Measurements from ENCODE around the gene SAMD4A.

The SAMD4A gene

GRCh38 chr14:54565785-54566409, 1.0 kb upstream of the SAMD4A start:
- FAIRE-seq = no peak

GRCh38 chr14:54567224-54567638, 303 bp downstream of the SAMD4A start:
- FAIRE-seq = no peak

GRCh38 chr14:54567639-54568561, 972 bp downstream of the SAMD4A start:
- no peak for FAIRE-seq

GRCh38 chr14:54568821-54569595, 2.1 kb downstream of the SAMD4A start:
- no peak for FAIRE-seq

GRCh38 chr14:54570047-54570446, 3.1 kb downstream of the SAMD4A start:
- no peak for FAIRE-seq

GRCh38 chr14:54570631-54571415, 3.9 kb downstream of the SAMD4A start:
- no peak for FAIRE-seq

- no peak for FAIRE-seq
Observed at GRCh38 chr14:54572316-54572715, 5.4 kb downstream of the SAMD4A start.

GRCh38 chr14:54574528-54574927, 7.6 kb downstream of the SAMD4A start:
- FAIRE-seq = no peak

- no peak for FAIRE-seq
Observed at GRCh38 chr14:54577494-54577893, 10.6 kb downstream of the SAMD4A start.

GRCh38 chr14:54577977-54578376, 11.0 kb downstream of the SAMD4A start:
- no peak for FAIRE-seq

- FAIRE-seq = no peak
Observed at GRCh38 chr14:54579621-54580020, 12.7 kb downstream of the SAMD4A start.

GRCh38 chr14:54580933-54581332, 14.0 kb downstream of the SAMD4A start:
- FAIRE-seq = no peak

- no peak for FAIRE-seq
Observed at GRCh38 chr14:54582334-54582733, 15.4 kb downstream of the SAMD4A start.

GRCh38 chr14:54584097-54584496, 17.2 kb downstream of the SAMD4A start:
- FAIRE-seq = no peak

- no peak for FAIRE-seq
Observed at GRCh38 chr14:54585214-54585613, 18.3 kb downstream of the SAMD4A start.

- no peak for FAIRE-seq
Observed at GRCh38 chr14:54589076-54589475, 22.1 kb downstream of the SAMD4A start.

GRCh38 chr14:54589843-54590242, 22.9 kb downstream of the SAMD4A start:
- no peak for FAIRE-seq

- no peak for FAIRE-seq
Observed at GRCh38 chr14:54590481-54590880, 23.6 kb downstream of the SAMD4A start.

GRCh38 chr14:54591461-54591860, 24.5 kb downstream of the SAMD4A start:
- FAIRE-seq = no peak

GRCh38 chr14:54591866-54592265, 24.9 kb downstream of the SAMD4A start:
- no peak for FAIRE-seq

- FAIRE-seq = no peak
Observed at GRCh38 chr14:54593860-54594259, 26.9 kb downstream of the SAMD4A start.

- FAIRE-seq = no peak
Observed at GRCh38 chr14:54594537-54594936, 27.6 kb downstream of the SAMD4A start.
